ENCODE data around the gene WFDC12. TPM values are rescaled to one million over a fixed set of nuclear protein-coding genes. Genes with fewer than 3 reads are reported as not detected.
A peak's percentile ranks its signal among the peaks of the same experiment; 100 is the strongest.

The WFDC12 gene
- total RNA-seq, 2 donors from 2014 or later, result not detected

- H3K9me3 ChIP-seq (ENCODE audit: control insufficient read depth, low read length), result no peaks in the 10 kb centered on the region
- no peak within 1 kb of the TSS for H3K4me3 ChIP-seq (ENCODE audit: low read length)
- H3K27ac ChIP-seq (ENCODE audit: low read depth, low read length), result no peak within 1 kb of the TSS
- Mint-ChIP-seq H3K36me3 (ENCODE audit: low read depth) (no peaks in the 10 kb centered on the region), H3K4me1 (no peaks in the 10 kb centered on the region), H3K9me3 (no peaks in the 10 kb centered on the region), H3K27me3 (ENCODE audit: insufficient read depth) (no peaks in the 10 kb centered on the region), H3K27ac (peak within 1 kb of the TSS; percentile 26), H3K4me3 (no peak within 1 kb of the TSS)
- no peaks in the 10 kb centered on the region for H3K27me3 ChIP-seq (ENCODE audit: control insufficient read depth, insufficient read depth, low read length, poor library complexity, severe bottlenecking)
- DNase-seq, result peak; percentile 70
- TF ChIP-seq, protein P1, sequence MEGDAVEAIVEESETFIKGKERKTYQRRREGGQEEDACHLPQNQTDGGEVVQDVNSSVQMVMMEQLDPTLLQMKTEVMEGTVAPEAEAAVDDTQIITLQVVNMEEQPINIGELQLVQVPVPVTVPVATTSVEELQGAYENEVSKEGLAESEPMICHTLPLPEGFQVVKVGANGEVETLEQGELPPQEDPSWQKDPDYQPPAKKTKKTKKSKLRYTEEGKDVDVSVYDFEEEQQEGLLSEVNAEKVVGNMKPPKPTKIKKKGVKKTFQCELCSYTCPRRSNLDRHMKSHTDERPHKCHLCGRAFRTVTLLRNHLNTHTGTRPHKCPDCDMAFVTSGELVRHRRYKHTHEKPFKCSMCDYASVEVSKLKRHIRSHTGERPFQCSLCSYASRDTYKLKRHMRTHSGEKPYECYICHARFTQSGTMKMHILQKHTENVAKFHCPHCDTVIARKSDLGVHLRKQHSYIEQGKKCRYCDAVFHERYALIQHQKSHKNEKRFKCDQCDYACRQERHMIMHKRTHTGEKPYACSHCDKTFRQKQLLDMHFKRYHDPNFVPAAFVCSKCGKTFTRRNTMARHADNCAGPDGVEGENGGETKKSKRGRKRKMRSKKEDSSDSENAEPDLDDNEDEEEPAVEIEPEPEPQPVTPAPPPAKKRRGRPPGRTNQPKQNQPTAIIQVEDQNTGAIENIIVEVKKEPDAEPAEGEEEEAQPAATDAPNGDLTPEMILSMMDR (conservative IDR thresholded peaks at IDR 0.05), result no peak
- H3K4me1 ChIP-seq (ENCODE audit: control insufficient read depth, insufficient read depth, low read length), result no peaks in the 10 kb centered on the region
- H3K36me3 ChIP-seq (ENCODE audit: control insufficient read depth, insufficient read depth, low read length), result no peaks in the 10 kb centered on the region
- 60 to 74% methylated on average over 1 to 16 of the region's 16 CpGs for WGBS, 2 experiments (ENCODE audit: insufficient coverage in 1 of 2, insufficient read length in 1 of 2)
- H3K9ac ChIP-seq (ENCODE audit: extremely low read depth, low read length, poor library complexity, severe bottlenecking), result no peak within 1 kb of the TSS
Measured at GRCh38 chr20:45114465-45115385, 9.5 kb downstream of the WFDC12 start, which contains the start of gene WFDC5. TSS of gene WFDC5 (minus strand) at chr20:45115174. CDS start at chr20:45115083, 91 bp downstream.

DNA sequence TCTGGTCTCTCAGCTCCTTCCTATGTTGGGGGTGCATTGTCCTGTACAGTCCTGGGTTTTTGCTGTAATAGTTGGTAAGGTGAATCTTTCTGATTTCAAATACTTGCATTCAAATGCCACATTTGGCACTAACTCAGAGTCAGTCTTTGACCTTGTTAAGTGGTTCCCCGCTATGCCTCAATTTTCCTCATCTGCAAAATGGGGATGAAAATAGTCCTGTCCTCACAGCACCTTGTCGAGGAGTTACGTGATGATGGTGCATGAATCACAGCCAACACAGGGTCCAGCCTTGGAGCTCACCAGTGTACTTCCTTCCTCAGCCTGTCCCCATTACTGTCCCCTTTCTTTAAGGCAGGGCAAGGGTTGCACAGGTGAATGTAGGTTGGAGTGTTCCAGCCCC lies 10.4 kb downstream of the WFDC12 start:
- no peaks in the 10 kb centered on the region for H3K4me1 Mint-ChIP-seq
- H3K27ac ChIP-seq (ENCODE audit: low read depth, low read length), result no peak overlapping the region
- WGBS, 2 experiments (ENCODE audit: insufficient coverage in 1 of 2, insufficient read length in 1 of 2), result 92% methylated on average over 3 of the region's 3 CpGs
- no peak overlapping the region for H3K27ac Mint-ChIP-seq
- H3K9ac ChIP-seq (ENCODE audit: extremely low read depth, low read length, poor library complexity, severe bottlenecking), result no peak overlapping the region
- no peak overlapping the region for H3K4me3 Mint-ChIP-seq
- no peaks in the 10 kb centered on the region for H3K4me1 ChIP-seq (ENCODE audit: control insufficient read depth, insufficient read depth, low read length)
- no peaks in the 10 kb centered on the region for H3K27me3 Mint-ChIP-seq (ENCODE audit: insufficient read depth)
- H3K36me3 Mint-ChIP-seq (ENCODE audit: low read depth), result no peaks in the 10 kb centered on the region
- TF ChIP-seq, protein P1 (conservative IDR thresholded peaks at IDR 0.05), result no peak
- DNase-seq, result no peak
- no peaks in the 10 kb centered on the region for H3K36me3 ChIP-seq (ENCODE audit: control insufficient read depth, insufficient read depth, low read length)
- no peak overlapping the region for H3K4me3 ChIP-seq (ENCODE audit: low read length)
- no peaks in the 10 kb centered on the region for H3K9me3 ChIP-seq (ENCODE audit: control insufficient read depth, low read length)
- no peaks in the 10 kb centered on the region for H3K9me3 Mint-ChIP-seq
- H3K27me3 ChIP-seq (ENCODE audit: control insufficient read depth, insufficient read depth, low read length, poor library complexity, severe bottlenecking), result no peaks in the 10 kb centered on the region

GRCh38 chr20:45112754-45113153 lies 11.5 kb downstream of the WFDC12 start:
- no peak for DNase-seq
- Histone ChIP-seq H3K36me3 (ENCODE audit: control insufficient read depth, insufficient read depth, low read length) (no peaks in the 10 kb centered on the region), H3K27me3 (ENCODE audit: control insufficient read depth, insufficient read depth, low read length, poor library complexity, severe bottlenecking) (no peaks in the 10 kb centered on the region), H3K4me3 (ENCODE audit: low read length) (no peak overlapping the region), H3K27ac (ENCODE audit: low read depth, low read length) (no peak overlapping the region), H3K4me1 (ENCODE audit: control insufficient read depth, insufficient read depth, low read length) (no peaks in the 10 kb centered on the region), H3K9ac (ENCODE audit: extremely low read depth, low read length, poor library complexity, severe bottlenecking) (no peak overlapping the region), H3K9me3 (ENCODE audit: control insufficient read depth, low read length) (no peaks in the 10 kb centered on the region)
- no peak overlapping the region for H3K27ac Mint-ChIP-seq
- H3K4me1 Mint-ChIP-seq, result no peaks in the 10 kb centered on the region
- no peaks in the 10 kb centered on the region for H3K36me3 Mint-ChIP-seq (ENCODE audit: low read depth)
- no peaks in the 10 kb centered on the region for H3K9me3 Mint-ChIP-seq
- H3K27me3 Mint-ChIP-seq (ENCODE audit: insufficient read depth), result no peaks in the 10 kb centered on the region
- TF ChIP-seq, protein P1 (conservative IDR thresholded peaks at IDR 0.05), result no peak
- no peak overlapping the region for H3K4me3 Mint-ChIP-seq
